SU-DHL-6 (cell line): ENCODE results near the gene GUCA2B.

ENCODE experiments used
- H2AFZ ChIP-seq: fragments of 200-600 bp; sonication (generic); 2 replicates; pipeline ENCODE4 v1.6.1; 2014; ENCODE audit warnings: low read depth, mild to moderate bottlenecking, moderate library complexity, mixed read lengths, antibody characterized with exemption, low read length; ENCODE audit not compliant: severe bottlenecking
- H3F3A ChIP-seq: fragments of 200-600 bp; shearing (Covaris generic); 2 replicates; pipeline ENCODE4 v1.6.0; 2016; ENCODE audit warnings: antibody characterized with exemption, mild to moderate bottlenecking; ENCODE audit not compliant: insufficient read depth
- H3K27ac ChIP-seq: fragments of 200-600 bp; sonication (generic); 2 replicates; pipeline ENCODE4 v1.5.1; 2016; ENCODE audit warnings: low read depth, mild to moderate bottlenecking, low read length, moderate library complexity, mixed read lengths
- H3K27me3 ChIP-seq: fragments of 200-600 bp; sonication (generic), shearing (Covaris generic); 2 replicates; pipeline ENCODE4 v1.6.0; 2014; ENCODE audit warnings: mild to moderate bottlenecking, low read length
- H3K36me3 ChIP-seq: fragments of 200-600 bp; sonication (generic); 2 replicates; pipeline ENCODE4 v1.6.1; 2014; ENCODE audit warnings: mild to moderate bottlenecking, low read length, mixed read lengths
- H3K4me2 ChIP-seq: fragments of 300-600, 200-600 bp; shearing (Covaris generic), sonication (generic); 2 replicates; pipeline ENCODE4 v1.6.0; 2014; ENCODE audit warnings: low read length, low read depth, mild to moderate bottlenecking; ENCODE audit not compliant: poor library complexity, severe bottlenecking
- H3K4me3 ChIP-seq: fragments of 200-600 bp; sonication (generic); 2 replicates; pipeline ENCODE4 v1.5.1; 2014; ENCODE audit warnings: antibody characterized with exemption, low read length, mild to moderate bottlenecking, mixed read lengths; ENCODE audit not compliant: insufficient read depth, poor library complexity, severe bottlenecking
- H3K79me2 ChIP-seq: fragments of 200-600 bp; sonication (generic); 2 replicates; pipeline ENCODE4 v1.6.1; 2014; ENCODE audit warnings: mild to moderate bottlenecking, low read length, moderate library complexity; ENCODE audit not compliant: insufficient read depth
- H3K9ac ChIP-seq: fragments of 200-600 bp; sonication (generic); 2 replicates; pipeline ENCODE4 v1.7.0; 2014; ENCODE audit warnings: mild to moderate bottlenecking, low read length
- H3K9me2 ChIP-seq: fragments of 200-600 bp; sonication (generic); replicated peaks from 2 replicates; pipeline ENCODE4 v1.6.1; 2014; ENCODE audit warnings: low read length; ENCODE audit not compliant: insufficient read depth
- H3K9me3 ChIP-seq: fragments of 200-600 bp; sonication (generic); 2 replicates; pipeline ENCODE4 v1.6.1; 2014; ENCODE audit warnings: low read length, mixed read lengths; ENCODE audit not compliant: insufficient read depth
- H4K20me1 ChIP-seq: fragments of 200-600 bp; sonication (generic); 2 replicates; pipeline ENCODE4 v1.6.1; 2014; ENCODE audit warnings: low read depth, mild to moderate bottlenecking, antibody characterized with exemption, low read length, moderate library complexity, mixed read lengths
- EZH2phosphoT487 ChIP-seq: fragments of 200-600 bp; sonication (generic), shearing (Covaris generic); conservative IDR thresholded peaks from 2 replicates; pipeline ENCODE4 v1.6.1; 2018; ENCODE audit warnings: mild to moderate bottlenecking, antibody characterized with exemption, low read length, moderate library complexity, mixed read lengths
- TF ChIP-seq, protein P1 (sequence below): fragments of 200-600 bp; sonication (generic); IDR thresholded peaks from one replicate; pipeline ENCODE4 v1.5.1; 2017; ENCODE audit warnings: antibody characterized with exemption, mild to moderate bottlenecking, low read length, moderate library complexity; ENCODE audit not compliant: insufficient read depth, poor library complexity, severe bottlenecking

GUCA2B gene

DNA sequence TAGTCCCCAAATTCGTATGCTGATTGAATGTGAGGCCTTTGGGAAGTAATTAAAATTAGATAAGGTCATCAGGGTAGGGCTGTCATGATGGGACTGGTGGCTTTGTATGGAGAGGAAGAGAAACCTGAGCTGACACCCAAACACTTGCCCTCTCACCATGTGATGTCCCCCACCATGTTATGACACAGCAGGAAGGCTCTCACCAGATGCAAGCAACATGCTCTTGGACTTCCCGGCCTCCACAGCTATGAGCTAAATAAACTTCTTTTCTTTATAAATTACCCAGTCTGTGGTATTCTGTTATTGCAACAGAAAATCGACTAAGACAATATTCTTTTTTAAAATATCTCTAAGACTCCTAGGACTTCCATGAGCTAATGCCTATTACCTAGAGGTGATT, 43.6 kb upstream of the GUCA2B start:
- no peaks in the 10 kb centered on the region for H3K27me3 ChIP-seq

GRCh38 chr1:42114229-42114628, 39.0 kb upstream of the GUCA2B start:
- Histone ChIP-seq H2AFZ (no peak overlapping the region), H3K27ac (no peak overlapping the region), H4K20me1 (no peaks in the 10 kb centered on the region), H3K4me2 (no peak overlapping the region), H3K4me3 (no peak overlapping the region), H3K36me3 (no peaks in the 10 kb centered on the region), H3K27me3 (no peaks in the 10 kb centered on the region), H3K9me2 (no peaks in the 10 kb centered on the region), H3K79me2 (no peaks in the 10 kb centered on the region), H3K9me3 (no peaks in the 10 kb centered on the region), H3F3A (no peaks in the 10 kb centered on the region), H3K9ac (no peak overlapping the region)
- TF ChIP-seq, protein P1, sequence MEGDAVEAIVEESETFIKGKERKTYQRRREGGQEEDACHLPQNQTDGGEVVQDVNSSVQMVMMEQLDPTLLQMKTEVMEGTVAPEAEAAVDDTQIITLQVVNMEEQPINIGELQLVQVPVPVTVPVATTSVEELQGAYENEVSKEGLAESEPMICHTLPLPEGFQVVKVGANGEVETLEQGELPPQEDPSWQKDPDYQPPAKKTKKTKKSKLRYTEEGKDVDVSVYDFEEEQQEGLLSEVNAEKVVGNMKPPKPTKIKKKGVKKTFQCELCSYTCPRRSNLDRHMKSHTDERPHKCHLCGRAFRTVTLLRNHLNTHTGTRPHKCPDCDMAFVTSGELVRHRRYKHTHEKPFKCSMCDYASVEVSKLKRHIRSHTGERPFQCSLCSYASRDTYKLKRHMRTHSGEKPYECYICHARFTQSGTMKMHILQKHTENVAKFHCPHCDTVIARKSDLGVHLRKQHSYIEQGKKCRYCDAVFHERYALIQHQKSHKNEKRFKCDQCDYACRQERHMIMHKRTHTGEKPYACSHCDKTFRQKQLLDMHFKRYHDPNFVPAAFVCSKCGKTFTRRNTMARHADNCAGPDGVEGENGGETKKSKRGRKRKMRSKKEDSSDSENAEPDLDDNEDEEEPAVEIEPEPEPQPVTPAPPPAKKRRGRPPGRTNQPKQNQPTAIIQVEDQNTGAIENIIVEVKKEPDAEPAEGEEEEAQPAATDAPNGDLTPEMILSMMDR, result no peak
- TF ChIP-seq EZH2phosphoT487, result no peak

More for the DNA sequence above, 43.6 kb upstream of the GUCA2B start:
- H3K36me3 ChIP-seq, result no peaks in the 10 kb centered on the region
- no peaks in the 10 kb centered on the region for H4K20me1 ChIP-seq
- no peak overlapping the region for H3K4me2 ChIP-seq
- H3K79me2 ChIP-seq, result no peaks in the 10 kb centered on the region
- H3F3A ChIP-seq, result no peaks in the 10 kb centered on the region
- no peaks in the 10 kb centered on the region for H3K9me2 ChIP-seq
- no peaks in the 10 kb centered on the region for H3K9me3 ChIP-seq
- H3K27ac ChIP-seq, result no peak overlapping the region
- no peak overlapping the region for H2AFZ ChIP-seq
- H3K9ac ChIP-seq, result no peak overlapping the region
- no peak for TF ChIP-seq EZH2phosphoT487
- TF ChIP-seq, protein P1, result no peak
- no peak overlapping the region for H3K4me3 ChIP-seq

DNA sequence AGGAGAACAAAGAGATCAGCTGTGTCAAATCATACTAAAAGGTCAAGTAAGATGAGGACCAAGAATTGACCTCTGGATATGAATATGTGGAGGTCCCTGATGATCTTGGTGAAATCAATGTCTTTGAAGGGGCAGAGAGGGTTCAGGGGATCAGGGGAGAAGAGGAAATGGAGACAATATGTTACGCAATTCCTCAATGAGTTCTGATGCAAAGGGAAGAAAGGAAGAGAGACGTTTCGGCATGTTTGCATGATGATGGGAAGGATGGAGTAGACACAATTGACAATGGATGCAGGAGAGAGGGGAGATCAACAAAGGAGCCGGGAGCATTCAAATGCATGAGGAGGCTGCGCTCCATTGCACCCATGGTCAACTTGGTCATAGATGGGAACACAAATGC, 36.0 kb upstream of the GUCA2B start:
- H3K79me2 ChIP-seq, result no peaks in the 10 kb centered on the region
- H3K9ac ChIP-seq, result no peak overlapping the region
- TF ChIP-seq EZH2phosphoT487, result no peak
- TF ChIP-seq, protein P1, result no peak
- no peak overlapping the region for H3K27ac ChIP-seq
- no peak overlapping the region for H2AFZ ChIP-seq
- no peaks in the 10 kb centered on the region for H3K36me3 ChIP-seq
- no peaks in the 10 kb centered on the region for H4K20me1 ChIP-seq
- no peaks in the 10 kb centered on the region for H3K9me2 ChIP-seq
- no peak overlapping the region for H3K4me2 ChIP-seq
- peaks cover under 1% of the 10 kb centered on the region; the same call in 1 of the 2 replicates for H3K9me3 ChIP-seq
- no peak overlapping the region for H3K4me3 ChIP-seq
- no peaks in the 10 kb centered on the region for H3K27me3 ChIP-seq
- no peaks in the 10 kb centered on the region for H3F3A ChIP-seq

- no peaks in the 10 kb centered on the region for H3K9me2 ChIP-seq
- no peaks in the 10 kb centered on the region for H3K27me3 ChIP-seq
- no peak for TF ChIP-seq EZH2phosphoT487
- TF ChIP-seq, protein P1, result no peak
- H3K4me3 ChIP-seq, result no peak overlapping the region
- H2AFZ ChIP-seq, result no peak overlapping the region
- H3F3A ChIP-seq, result no peaks in the 10 kb centered on the region
- no peak overlapping the region for H3K27ac ChIP-seq
- H3K4me2 ChIP-seq, result no peak overlapping the region
- H3K79me2 ChIP-seq, result no peaks in the 10 kb centered on the region
- H3K9ac ChIP-seq, result no peak overlapping the region
- H3K36me3 ChIP-seq, result no peaks in the 10 kb centered on the region
- peaks cover 3% of the 10 kb centered on the region; the same call in 1 of the 2 replicates for H3K9me3 ChIP-seq
- no peaks in the 10 kb centered on the region for H4K20me1 ChIP-seq
Measured at GRCh38 chr1:42118125-42118524, 35.1 kb upstream of the GUCA2B start.
